K562 (cell line): ENCODE results near the gene TRAPPC4. TPM values are rescaled to one million over a fixed set of nuclear protein-coding genes. Genes with fewer than 3 reads are reported as not detected.

Experiments
- BCL6 ChIP-seq: fragments of 250-450 bp; sonication (Bioruptor Pico); IDR thresholded peaks from 2 replicates; pipeline ENCODE4 v1.4.0; 2020
- CBFA2T2 ChIP-seq: fragments of 450-650 bp; conservative IDR thresholded peaks from 2 replicates; pipeline ENCODE4 v1.6.1; 2017; ENCODE audit warnings: mild to moderate bottlenecking
- CHD2 ChIP-seq: IDR thresholded peaks from 2 replicates; pipeline ENCODE4 v1.6.1; 2011; ENCODE audit warnings: low read depth, low read length
- KAT2B ChIP-seq: IDR thresholded peaks from one replicate; pipeline ENCODE4 v1.6.1; 2012; ENCODE audit warnings: low read depth, mild to moderate bottlenecking, control low read depth, inconsistent platforms, low read length, moderate library complexity
- KDM4B ChIP-seq, 2 experiments: fragments of 450-650 bp in 1 of 2; sonication (generic) in 1 of 2; IDR thresholded peaks; 2 replicates each; pipeline ENCODE4 v1.6.1; 2016 to 2017; ENCODE audit warnings: borderline replicate concordance in 2 of 2, antibody characterized with exemption in 1 of 2, low read depth in 1 of 2, mild to moderate bottlenecking in 1 of 2
- NFYB ChIP-seq: IDR thresholded peaks from 2 replicates; pipeline ENCODE4 v1.6.1; 2011; ENCODE audit warnings: mild to moderate bottlenecking, moderate library complexity; ENCODE audit not compliant: insufficient read length; ENCODE audit errors: extremely low read depth
- POLR2AphosphoS5 ChIP-seq: IDR thresholded peaks from 2 replicates; pipeline ENCODE4 v1.6.1; 2011; ENCODE audit warnings: mild to moderate bottlenecking, low read depth, low read length, moderate library complexity; ENCODE audit not compliant: control insufficient read depth, insufficient read depth
- RAD21 ChIP-seq, 2 experiments: fragments of 250-450 bp in 1 of 2; fragments of 450-650 bp in 1 of 2; sonication (Bioruptor Pico) in 1 of 2; formaldehyde crosslinking in 1 of 2; IDR thresholded peaks in 1 of 2; conservative IDR thresholded peaks in 1 of 2; 2 replicates each; pipeline versions ENCODE4 v1.4.0 to v1.8.0; 2020 to 2022; ENCODE audit warnings: mild to moderate bottlenecking in 2 of 2, moderate library complexity in 1 of 2
- RBBP5 ChIP-seq: fragments of 200-600 bp; sonication (generic); IDR thresholded peaks from 2 replicates; pipeline ENCODE4 v1.6.1; 2012; ENCODE audit warnings: borderline replicate concordance, mild to moderate bottlenecking, low read length, control low read depth, inconsistent platforms; ENCODE audit not compliant: insufficient read depth, poor library complexity, severe bottlenecking
- SMARCA4 ChIP-seq: fragments of 450-650 bp; IDR thresholded peaks from 2 replicates; pipeline ENCODE4 v1.6.1; 2016
- SMC3 ChIP-seq: conservative IDR thresholded peaks from 2 replicates; pipeline ENCODE4 v1.6.1; 2011; ENCODE audit warnings: low read depth, low read length, improper control_type of control experiment; ENCODE audit not compliant: insufficient read depth
- SPI1 ChIP-seq: IDR thresholded peaks from 2 replicates; pipeline ENCODE4 v1.6.1; 2011; ENCODE audit warnings: low read depth, low read length, control low read depth, borderline replicate concordance
- SREBF2 ChIP-seq: sonication (generic); formaldehyde crosslinking; IDR thresholded peaks from 2 replicates; pipeline ENCODE4 v1.4.0; 2020; ENCODE audit warnings: mild to moderate bottlenecking, missing genetic modification reagents
- ZNF280B ChIP-seq: fragments of 250-450 bp; sonication (Bioruptor Pico); IDR thresholded peaks from 2 replicates; pipeline ENCODE4 v1.5.1; 2021; ENCODE audit warnings: mild to moderate bottlenecking
- ZNF592 ChIP-seq: fragments of 450-650 bp; IDR thresholded peaks from 2 replicates; pipeline ENCODE4 v1.6.1; 2017; ENCODE audit warnings: antibody characterized with exemption, mild to moderate bottlenecking
- polyA plus RNA-seq, 8 experiments: library from polyadenylated mRNA; depleted of rRNA in 4 of 8; stranded (reverse) in 5 of 8; unstranded in 3 of 8; fragments of >200 nt; fragmentation: Nextera tagmentation in 2 of 8; fragmentation: Illumina TruSeq in 1 of 8; extraction: Ambion mirVana in 2 of 8; extraction: Trizol in 1 of 8; gene quantifications; 2 replicates each; pipeline versions ENCODE4 v1.2.1 to v1.2.3, GENCODE V29; 2011 to 2014; ENCODE audit warnings: inconsistent platforms in 1 of 8, missing spikeins in 1 of 8
- total RNA-seq, 7 experiments: library from RNA; depleted of rRNA in 6 of 7; stranded (reverse); fragments of >200 nt in 6 of 7; fragmentation: Illumina TruSeq in 2 of 7; extraction: Trizol in 2 of 7; gene quantifications; 2 replicates each; pipeline versions ENCODE4 v1.2.1 to v1.2.3, GENCODE V29; 2011 to 2021; ENCODE audit warnings: low replicate concordance in 1 of 7
- TF ChIP-seq, protein P1 (sequence below): fragments of 250-450 bp; sonication (Bioruptor Pico); IDR thresholded peaks from 2 replicates; pipeline ENCODE4 v1.8.0; 2022; ENCODE audit warnings: inconsistent platforms, mild to moderate bottlenecking, moderate library complexity, borderline replicate concordance
- TF ChIP-seq, protein P2 (sequence below), 2 experiments: fragments of 250-450 bp in 1 of 2; fragments of 450-650 bp in 1 of 2; sonication (Bioruptor Pico) in 1 of 2; IDR thresholded peaks; 2 replicates each; pipeline versions ENCODE4 v1.6.1 to v1.8.0; 2016 to 2021; ENCODE audit warnings: mild to moderate bottlenecking in 2 of 2, moderate library complexity in 2 of 2, missing compliant biosample characterization in 1 of 2, missing genetic modification characterization in 1 of 2

TRAPPC4 gene
- total and polyA plus RNA-seq, 9 of the 15 experiments (the other 6 are each of a cell fraction or from before 2014, with no cell fraction given): 121 to 524 (median 142) TPM

- TF ChIP-seq NFYB: peak; percentile 6
- TF ChIP-seq ZNF280B (CRISPR knock-in tag): no peak
- TF ChIP-seq KDM4B (IDR thresholded peaks at IDR 0.05; ENCODE audit: borderline replicate concordance in 2 of 2, low read depth in 1 of 2): no peak
- no peak for TF ChIP-seq CBFA2T2
- TF ChIP-seq RAD21 (CRISPR knock-in tag; conservative IDR thresholded peaks at IDR 0.05 in 1 of 2, IDR thresholded peaks at IDR 0.05 in 1 of 2): peak; percentile 57 to 77
- no peak for TF ChIP-seq SMARCA4
- no peak for TF ChIP-seq KAT2B
- TF ChIP-seq BCL6: no peak
- no peak for TF ChIP-seq CHD2
- TF ChIP-seq RBBP5: no peak
- TF ChIP-seq, protein P1, sequence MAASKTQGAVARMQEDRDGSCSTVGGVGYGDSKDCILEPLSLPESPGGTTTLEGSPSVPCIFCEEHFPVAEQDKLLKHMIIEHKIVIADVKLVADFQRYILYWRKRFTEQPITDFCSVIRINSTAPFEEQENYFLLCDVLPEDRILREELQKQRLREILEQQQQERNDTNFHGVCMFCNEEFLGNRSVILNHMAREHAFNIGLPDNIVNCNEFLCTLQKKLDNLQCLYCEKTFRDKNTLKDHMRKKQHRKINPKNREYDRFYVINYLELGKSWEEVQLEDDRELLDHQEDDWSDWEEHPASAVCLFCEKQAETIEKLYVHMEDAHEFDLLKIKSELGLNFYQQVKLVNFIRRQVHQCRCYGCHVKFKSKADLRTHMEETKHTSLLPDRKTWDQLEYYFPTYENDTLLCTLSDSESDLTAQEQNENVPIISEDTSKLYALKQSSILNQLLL (CRISPR knock-in tag): no peak
- TF ChIP-seq, protein P2, sequence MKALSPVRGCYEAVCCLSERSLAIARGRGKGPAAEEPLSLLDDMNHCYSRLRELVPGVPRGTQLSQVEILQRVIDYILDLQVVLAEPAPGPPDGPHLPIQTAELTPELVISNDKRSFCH (CRISPR knock-in tag; IDR thresholded peaks at IDR 0.05): no peak
- TF ChIP-seq, protein P2 (tag; IDR thresholded peaks at IDR 0.05): 0 out of 2 replicates have a peak, but pooled peaks have one; percentile 32
- peak; percentile 37; the same call in 1 of the 2 replicates for TF ChIP-seq SMC3
- peak; percentile 69; the same call in 1 of the 2 replicates for TF ChIP-seq ZNF592
- TF ChIP-seq SPI1: 0 out of 2 replicates have a peak, but pooled peaks have one; percentile 15
- no peak for TF ChIP-seq POLR2AphosphoS5
- TF ChIP-seq SREBF2 (CRISPR knock-in tag): no peak
Measured at GRCh38 chr11:119065369-119065768, 46.8 kb downstream of the TRAPPC4 start (continued).
